Left hindlimb (tissue), 1 donor: ENCODE measurements around the gene CCDC178.

Experiments
- DNase-seq: peaks from one replicate; pipeline ENCODE4 v3.0.0-alpha.2; 2018

Gene CCDC178

DNA sequence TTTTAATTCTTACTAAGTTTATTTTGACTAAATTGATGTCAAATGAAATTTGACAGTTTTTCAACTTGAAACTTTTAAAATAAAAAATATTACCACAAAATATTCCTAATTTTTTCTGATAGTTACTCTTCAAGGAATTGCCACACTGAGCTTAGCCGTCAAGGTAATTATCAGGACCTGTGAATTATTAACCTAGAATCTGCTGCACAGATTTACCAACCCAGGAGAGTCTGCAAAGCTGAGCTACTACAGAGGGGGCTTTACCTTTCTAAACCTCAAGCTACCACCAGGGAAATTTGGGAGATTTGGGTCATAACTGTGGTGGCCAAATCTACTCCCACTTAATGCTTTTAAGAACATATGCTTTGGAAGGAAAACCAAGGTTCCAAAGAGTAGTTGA lies 324.6 kb downstream of the CCDC178 start:
- DNase-seq = no peak

DNA sequence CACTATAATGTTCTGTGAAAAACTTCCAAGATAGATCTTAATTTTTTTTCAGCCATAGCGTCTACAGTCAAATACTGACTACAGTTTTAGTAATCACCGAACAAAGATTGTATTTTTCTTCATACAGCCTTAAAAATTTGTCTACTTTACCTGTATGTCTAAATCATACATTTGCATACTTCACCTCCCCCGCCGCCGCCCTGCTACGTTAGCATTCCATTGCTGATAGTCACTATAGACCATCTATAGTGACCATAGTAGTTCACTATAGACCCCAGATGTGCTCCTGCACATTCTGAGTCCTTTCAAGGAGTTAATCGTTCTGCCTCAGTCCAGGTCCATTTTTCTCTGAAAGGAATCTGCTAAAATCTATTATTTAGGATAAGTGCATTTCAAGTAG lies 325.0 kb downstream of the CCDC178 start:
- no peak for DNase-seq

DNA sequence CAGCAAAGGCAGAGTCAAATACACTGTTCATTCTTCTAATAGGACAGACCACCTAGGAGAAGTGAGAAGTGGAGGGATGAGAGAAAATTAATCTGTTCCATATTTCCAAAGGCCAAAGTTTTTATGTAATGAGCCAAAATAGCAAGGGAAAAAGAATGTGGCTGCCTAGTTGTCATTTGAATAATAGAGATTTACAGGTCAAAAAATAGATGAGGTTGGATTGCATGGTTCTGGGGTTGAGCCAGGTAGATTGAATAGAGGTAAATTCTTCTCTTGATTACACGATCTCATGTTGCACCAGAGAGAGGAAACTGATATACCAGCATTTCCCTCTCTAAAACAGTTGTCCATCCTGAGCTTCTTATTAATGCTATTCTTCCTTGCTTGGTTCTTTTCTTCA lies 325.8 kb downstream of the CCDC178 start:
- DNase-seq = no peak

DNA sequence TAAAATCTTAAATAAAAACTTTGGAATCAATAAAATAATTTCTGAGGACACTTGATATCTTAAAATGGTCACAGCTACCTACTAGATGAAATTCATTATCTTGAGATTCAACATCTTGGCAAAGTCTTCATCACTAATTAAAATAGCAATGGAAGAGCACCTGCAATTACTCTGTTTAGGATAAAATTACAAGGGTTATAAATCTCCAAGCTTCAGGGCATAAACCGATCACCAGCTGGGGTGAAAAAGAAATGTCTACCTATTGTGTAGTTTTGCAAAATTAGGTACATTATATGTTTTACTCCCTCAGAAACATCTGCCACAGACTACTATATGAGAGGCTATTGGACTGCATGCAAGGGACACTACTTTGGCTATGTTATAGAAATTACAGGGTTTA lies 327.1 kb downstream of the CCDC178 start:
- no peak for DNase-seq

DNA sequence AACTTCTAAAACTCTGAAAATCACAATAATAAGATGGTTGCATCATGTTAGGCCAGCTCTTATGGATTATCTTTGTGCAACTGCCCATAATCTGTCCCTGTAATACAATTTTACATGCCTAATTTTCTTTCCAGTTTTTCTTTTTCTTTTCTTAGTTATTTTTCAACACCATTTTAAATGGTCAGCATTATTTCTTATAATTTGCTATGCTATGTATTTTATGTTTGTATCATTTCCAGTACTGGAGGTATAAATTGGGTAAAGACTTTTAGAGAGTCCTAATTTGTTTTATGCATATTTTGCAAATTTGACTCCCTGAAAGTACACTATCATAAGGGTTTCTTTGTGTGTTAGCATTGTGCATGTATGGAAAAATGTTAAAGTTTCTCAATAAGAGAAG lies 333.0 kb downstream of the CCDC178 start:
- no peak for DNase-seq

DNA sequence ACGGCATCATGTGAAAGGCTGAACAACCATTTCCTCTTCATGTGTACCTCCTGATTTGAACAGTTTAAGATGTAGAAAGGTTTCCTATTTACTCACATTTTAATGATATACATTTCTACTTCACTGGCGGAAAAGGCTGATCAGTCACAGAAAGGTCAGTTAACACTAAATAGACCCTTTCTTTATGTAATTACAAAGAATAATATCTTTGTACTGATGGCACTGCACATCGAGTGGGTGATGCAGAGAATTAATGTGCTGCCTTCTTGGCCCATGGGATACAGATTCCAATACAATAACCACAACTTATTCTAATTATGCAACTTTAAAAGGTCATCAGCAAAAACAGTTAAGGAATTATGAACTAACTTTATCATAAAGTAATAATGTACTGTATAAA lies 339.2 kb downstream of the CCDC178 start:
- no peak for DNase-seq

DNA sequence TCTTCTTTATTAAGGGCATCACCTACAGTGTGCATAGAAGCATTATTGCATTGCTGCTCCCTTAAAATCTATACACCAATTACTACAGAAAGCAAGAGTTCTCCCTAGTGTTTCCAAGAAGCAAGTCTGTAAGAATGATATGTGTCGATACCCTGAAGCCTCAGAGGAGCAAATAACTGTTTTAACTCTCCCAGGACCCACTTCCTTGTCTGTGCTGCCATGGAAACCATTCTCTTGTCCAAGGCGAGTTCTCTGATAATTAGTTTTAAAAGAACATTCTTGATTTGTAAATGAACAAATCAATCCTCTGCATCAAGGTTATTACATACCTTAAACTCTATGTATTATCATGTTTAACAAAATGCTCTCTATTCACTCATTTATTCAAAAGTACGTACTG lies 340.9 kb downstream of the CCDC178 start:
- no peak for DNase-seq

DNA sequence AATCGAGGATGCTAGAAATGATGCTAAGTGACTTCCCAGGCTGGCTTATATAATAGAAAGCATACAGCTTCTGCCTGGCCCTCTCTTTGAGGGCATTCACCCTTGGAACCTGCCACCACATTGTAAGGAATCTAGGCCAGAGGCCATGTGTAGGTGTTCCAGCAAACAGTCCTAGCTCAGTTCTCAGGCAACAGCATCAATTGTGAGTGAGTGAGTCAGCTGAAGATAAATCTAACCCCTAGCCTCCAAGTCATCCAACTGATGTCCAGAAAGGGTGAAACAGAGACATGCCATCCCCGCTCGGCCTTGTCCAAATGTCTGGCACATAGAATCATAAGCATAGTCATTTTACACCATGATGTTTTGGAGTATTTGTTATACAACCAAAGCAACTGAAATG lies 343.4 kb downstream of the CCDC178 start:
- no peak for DNase-seq

DNA sequence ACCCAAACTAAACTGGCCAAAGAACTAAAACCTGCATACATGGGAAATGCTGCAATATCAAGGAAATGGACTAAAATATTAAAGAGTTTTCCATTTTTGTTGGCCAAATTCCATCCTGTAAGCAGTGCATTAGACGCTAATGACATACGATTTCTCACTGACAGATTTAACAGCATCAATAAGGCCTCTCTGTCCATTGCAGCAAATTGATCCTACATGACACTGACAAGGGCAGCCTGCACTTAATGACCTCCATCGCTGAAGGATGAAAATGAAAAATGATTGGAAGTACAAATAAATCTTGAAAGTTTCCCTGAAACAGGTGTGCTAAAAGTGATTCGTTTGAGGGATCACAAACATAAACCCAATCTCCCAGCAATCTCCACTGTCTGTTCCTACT lies 350.1 kb downstream of the CCDC178 start:
- DNase-seq = no peak

DNA sequence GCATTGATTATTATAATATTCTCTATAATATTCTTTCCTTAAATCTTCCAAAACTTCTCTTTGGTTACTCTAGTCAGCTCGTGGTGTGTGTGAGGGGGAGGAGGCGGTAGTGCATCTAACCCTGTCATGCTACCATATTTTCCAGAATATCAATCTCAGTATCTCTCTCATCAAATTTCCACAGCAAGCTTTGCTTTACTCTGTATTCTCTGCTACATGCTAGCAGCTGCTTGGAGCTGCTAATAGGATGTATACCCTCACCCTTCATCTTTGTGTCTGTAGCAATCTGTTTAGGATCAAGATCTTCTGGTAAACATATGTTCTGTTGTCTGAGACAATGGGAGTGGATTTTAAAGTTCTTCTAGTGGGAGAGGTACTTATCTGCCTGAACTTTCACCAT lies 363.9 kb downstream of the CCDC178 start:
- no peak for DNase-seq

DNA sequence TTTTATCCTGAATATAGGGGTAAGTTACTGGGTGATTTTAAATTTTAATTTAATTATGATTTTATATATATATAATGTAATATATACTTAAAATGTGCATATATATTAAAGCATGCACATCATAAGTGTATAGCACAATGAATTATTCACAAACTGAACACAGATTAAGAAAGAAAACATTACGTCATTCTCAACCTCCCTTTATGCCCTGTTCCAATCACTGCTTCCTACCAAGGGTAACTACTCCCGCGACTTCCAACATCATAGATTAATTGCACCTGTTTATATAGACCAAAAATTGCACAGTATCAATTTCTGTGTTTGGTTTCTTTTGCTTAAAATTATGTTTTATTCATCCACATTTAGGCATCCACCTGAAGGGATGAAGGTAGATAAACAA lies 366.4 kb downstream of the CCDC178 start:
- DNase-seq = no peak

DNA sequence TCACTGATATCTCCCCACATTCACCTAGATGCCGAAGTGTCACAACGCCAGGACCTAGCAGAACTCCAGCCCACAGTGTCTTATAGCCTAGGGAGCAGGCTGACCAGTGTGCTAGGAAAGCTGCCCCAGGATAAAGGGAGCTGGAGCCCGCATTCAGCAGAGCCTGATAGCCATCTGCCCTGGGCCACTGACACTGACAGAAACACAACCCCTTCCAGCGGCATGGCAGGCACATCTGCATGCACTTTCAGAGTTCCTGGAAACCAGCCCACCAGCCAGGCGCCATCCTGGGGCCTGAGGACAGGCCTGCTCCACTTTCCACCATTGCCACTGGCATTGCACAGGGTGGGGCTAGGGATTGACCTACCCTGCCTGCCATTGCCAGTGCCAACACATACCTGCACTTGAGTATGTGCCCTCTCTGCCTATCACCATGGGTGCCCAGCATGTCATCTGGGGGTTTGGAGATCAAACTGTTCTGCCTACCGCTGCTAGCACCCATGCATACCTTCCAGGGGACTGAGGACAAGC lies 377.6 kb downstream of the CCDC178 start:
- DNase-seq = no peak

DNA sequence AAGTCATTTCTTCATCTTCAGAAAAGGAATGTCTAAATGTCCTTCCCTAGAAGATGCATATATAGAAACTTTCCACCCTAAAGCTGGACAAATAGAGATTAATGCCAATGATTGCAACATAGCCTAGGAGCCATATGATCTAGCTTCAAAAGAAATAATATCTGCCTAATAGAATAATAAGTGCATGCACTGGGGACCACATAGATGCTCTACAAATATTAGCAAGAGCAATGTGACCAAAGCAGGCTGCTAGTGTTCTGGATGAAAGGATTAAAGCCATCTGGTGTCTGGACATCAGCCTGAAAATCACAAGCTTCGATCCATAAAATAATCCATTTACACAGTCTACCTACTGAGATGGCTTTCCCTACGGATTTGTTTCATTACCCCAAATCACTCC lies 387.6 kb downstream of the CCDC178 start:
- no peak for DNase-seq

DNA sequence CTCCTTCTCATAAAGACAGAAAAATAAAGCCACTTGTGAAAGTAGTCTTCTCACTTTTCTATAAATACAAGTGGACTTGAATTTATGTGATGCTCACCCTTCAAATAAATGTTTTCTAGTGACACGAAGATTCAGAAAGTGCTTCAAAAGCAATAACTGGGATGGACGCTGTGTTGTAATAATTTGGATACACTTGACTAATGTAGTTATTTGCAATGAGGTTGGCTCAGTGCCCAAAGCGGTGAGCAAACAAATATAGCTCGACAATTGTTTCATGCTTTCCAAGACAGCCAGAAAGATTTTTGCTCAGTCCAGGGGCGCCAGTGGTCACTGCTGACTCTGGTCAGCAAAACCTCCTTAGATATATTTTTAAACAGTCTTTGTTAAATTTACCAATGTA lies 389.1 kb downstream of the CCDC178 start:
- no peak for DNase-seq

DNA sequence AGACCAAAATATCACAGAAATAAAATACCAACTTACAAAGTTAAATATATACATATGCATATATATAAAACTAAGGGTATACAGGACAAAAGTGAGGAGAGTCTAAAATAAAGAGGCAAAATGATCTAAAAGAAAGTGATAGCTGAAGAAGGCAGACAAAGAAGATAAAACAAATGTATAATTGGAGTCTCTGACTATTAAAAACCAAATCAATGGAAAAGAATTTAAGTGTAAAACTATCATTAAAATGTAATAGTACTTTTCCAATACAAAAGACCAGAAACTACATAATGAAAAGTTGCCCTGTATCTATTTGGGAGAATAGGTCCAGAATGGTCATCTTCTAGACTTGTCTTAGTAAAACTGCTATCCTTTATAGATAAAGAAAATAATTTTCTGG lies 400.3 kb downstream of the CCDC178 start:
- no peak for DNase-seq

DNA sequence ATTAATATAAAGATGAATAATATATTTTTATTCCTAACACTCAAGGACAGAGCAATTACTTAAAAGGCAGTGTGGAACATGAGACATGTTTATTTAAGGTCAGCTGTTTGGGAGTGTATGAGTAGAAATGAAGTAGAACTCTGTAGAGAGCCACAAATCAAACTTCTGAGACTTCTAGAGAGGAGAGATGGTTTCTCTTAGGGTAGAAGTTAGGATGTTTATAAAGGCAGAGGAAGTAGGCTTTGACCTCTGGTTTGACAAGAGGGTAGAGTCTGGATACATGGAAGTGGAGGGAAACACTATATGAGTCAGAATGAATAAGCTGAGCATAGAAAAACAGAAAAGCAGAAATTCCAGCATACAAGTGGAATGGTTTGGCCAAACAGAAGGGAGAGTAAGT lies 405.6 kb downstream of the CCDC178 start:
- no peak for DNase-seq

DNA sequence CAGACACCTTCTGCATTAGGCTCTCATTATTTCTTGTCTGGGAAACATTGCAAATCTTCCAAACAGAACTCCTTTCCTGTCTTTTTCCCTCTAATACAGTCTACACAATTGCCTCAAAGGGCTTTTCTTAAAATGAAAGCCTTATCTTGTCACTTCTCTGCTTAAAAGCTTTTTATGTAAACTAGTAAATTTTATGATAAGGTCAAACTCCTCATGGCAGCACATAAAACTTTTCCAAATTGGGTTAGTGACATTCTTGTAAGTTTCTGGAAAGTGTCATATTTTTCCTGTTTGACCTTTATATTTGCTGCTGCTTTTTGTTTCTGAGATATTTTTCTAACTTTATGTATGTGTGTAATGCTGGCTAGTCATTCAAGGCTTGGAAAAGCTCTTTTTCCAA lies 406.3 kb downstream of the CCDC178 start:
- DNase-seq = no peak

DNA sequence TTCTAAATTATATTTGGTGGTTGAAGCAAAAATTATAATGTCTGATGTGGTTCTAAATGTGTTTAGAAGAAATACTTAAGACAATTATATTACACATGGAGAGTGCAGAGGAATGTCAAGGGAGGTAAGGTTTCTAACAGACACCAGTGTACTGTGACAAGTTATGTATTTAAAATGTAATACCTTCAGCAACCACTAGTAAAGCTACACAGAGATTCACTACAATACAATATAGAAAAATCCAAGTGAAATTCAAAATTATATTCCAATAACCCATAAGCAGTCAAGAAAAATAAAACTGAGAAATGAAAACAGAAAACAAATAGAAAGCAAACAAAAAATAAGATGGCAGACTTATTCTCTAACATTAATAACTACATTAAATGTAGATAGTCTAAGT lies 418.2 kb downstream of the CCDC178 start:
- no peak for DNase-seq

DNA sequence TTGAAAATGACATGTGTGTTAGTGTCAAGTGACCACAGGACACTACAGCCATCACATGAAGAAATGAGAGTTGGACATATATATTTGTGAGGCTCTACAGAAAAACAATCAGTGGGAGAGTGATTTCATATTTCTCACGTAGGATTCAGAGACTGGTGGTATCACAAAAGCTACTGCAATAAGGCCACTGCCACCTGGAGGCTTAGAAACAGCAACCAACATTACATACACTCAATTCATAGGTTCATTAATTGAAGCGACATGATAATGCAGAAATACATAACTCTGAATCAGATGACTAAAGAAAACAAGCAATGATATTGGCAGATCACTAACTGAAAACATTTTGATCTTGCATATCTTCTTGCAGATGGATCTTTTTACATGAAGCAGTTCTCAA lies 419.6 kb downstream of the CCDC178 start:
- no peak for DNase-seq

DNA sequence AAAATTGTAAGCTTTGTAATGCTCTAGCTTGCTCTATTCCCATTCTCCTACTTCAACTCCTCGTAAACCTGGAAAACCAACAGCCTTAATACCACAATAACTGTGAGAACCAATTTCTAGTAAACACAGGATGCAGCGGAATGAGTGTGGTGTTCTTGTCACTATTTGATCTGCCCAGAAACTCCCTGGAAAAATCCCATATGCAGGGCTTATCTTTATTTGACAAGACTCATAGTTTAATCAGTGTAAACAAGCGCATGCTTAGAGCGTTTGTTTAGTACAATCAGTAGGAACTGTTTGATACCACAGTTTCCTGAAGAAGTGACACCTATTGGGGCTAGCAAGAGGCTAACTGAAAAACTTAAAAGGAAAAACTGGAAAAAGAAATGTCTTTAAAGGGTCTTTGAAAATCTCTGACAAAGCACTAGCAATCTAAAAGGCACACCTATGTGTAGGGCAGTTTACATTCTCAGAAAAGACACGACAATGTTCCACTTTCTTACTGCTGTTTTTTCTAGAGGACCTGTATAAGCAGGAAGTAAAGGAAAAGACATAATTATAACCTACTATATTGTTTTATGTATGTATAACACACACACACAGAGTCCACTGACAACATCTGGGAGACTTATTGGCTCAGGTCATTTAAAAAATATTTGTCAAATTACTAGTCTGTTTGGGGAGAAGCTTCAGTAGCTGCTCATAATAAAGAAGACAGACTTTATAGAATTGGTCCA lies 426.3 kb downstream of the CCDC178 start:
- DNase-seq = no peak

DNA sequence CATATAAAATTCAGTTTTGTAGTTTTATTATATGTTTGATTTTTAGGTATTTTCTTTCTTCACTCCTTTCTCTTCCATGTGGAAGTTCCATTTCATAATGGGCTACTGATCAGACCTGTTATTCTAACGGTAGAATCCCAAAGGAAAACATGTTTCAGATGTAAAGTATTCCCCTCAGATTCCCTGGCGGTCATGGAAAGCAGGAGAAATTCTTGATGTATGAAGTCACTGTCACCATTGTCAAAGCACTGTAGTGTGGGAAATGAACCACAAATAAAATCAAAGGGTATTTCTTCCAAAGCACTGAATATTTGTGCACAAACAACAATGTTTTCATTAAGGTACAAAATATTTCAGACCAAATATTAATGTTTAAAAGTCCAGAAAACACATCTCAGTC lies 430.4 kb downstream of the CCDC178 start:
- DNase-seq = no peak

DNA sequence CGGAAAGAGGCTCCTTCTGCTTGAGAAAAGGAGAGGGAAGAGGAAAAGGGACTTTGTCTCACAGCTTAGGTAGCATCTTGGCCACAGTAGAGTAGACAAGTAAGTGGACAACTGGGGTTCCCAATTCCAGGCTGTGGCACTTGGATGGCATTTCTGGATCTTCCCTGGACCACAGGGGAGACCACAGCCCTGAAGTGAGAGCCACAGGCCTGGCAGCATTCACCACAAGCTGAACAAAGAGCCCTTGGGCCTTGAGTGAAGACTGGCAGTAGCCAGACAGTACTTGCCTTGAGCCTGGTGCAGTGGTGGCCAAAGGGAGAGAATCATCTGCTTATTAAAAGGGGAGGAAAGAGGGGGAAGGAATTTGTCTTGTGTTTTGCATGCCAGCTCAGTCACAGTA lies 441.6 kb downstream of the CCDC178 start:
- DNase-seq = no peak

DNA sequence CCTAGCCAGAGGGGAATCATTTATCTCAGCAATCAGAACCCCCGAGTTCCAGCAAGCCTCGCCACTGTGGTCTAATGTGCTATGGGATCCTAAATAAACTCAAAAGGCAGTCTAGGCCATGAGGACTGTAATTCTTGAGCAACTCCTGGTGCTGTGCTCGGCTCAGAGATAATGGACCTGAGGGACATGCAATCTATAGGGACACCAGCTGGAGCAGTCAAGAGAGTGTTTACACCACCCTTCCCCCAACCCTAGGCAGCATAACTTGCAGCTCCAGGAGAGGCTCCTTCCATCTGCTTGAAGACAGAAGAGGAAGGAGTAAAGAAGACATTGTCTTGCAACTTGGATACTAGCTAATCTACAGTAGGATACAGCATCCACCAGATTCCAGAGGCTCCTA lies 442.2 kb downstream of the CCDC178 start:
- no peak for DNase-seq

DNA sequence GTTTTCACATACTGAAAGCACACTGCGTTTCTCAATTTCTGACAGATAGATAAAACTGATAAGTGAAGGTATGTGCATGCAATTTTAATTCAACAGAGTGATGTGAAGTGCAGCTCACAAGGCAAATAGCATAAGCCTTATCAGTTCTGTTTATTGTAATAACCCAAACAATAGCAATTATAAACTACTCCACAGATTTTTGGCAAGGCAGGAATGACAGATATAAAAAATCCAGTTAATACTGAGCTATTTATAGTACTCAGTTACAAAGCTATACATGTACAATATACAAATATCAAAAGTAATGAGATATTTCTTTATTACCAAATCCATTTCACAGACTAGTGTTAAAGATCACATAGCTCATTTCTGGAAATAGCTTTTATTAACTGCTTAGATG lies 456.8 kb downstream of the CCDC178 start:
- no peak for DNase-seq

DNA sequence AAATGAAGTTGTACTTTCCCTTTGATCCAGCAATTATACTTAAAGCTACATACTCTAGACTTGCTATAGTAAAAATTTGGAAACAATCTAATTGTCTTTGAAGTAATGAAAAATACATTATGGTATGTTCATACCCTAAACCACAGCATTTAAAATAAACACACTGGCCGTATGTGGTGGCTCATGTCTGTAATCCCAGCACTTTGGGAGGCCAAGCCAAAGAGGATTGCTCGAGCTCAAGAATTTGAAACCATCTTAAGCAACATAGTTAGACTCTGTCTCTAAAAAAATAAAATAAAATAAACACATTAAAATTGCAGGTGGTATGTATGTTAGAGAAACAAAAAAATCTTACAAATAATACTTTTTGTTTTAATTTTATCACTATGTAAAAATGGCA lies 459.6 kb downstream of the CCDC178 start:
- DNase-seq = no peak
